HG02678 (cell line): Measurements from ENCODE around the gene TENM3.

Experiments
- ATAC-seq: cut with Tn5 transposase; IDR thresholded peaks from one replicate; pipeline ENCODE4 v1.9.1; 2021; ENCODE audit warnings: mild to moderate bottlenecking, moderate library complexity; ENCODE audit not compliant: unreplicated experiment

TENM3 gene

GRCh38 chr4:182280436-182281111, 37.4 kb downstream of the TENM3 start:
- ATAC-seq, result no peak

- ATAC-seq, result no peak
Measured at GRCh38 chr4:182286035-182286434, 42.8 kb downstream of the TENM3 start.

GRCh38 chr4:182286931-182287330, 43.7 kb downstream of the TENM3 start:
- ATAC-seq, result no peak

GRCh38 chr4:182288534-182288933, 45.3 kb downstream of the TENM3 start:
- ATAC-seq, result no peak

GRCh38 chr4:182289809-182290208, 46.6 kb downstream of the TENM3 start:
- no peak for ATAC-seq

GRCh38 chr4:182291175-182291574, 48.0 kb downstream of the TENM3 start:
- no peak for ATAC-seq

- no peak for ATAC-seq
Measured at GRCh38 chr4:182291597-182292270, 48.5 kb downstream of the TENM3 start.

- ATAC-seq, result no peak
Measured at GRCh38 chr4:182292612-182293011, 49.4 kb downstream of the TENM3 start.

- ATAC-seq, result no peak
Measured at GRCh38 chr4:182293691-182294255, 50.6 kb downstream of the TENM3 start.

GRCh38 chr4:182294451-182294850, 51.2 kb downstream of the TENM3 start:
- ATAC-seq, result no peak

- ATAC-seq, result no peak
Measured at GRCh38 chr4:182297659-182298058, 54.5 kb downstream of the TENM3 start.

GRCh38 chr4:182301736-182302135, 58.5 kb downstream of the TENM3 start:
- ATAC-seq, result no peak

GRCh38 chr4:182303847-182304246, 60.6 kb downstream of the TENM3 start:
- no peak for ATAC-seq

GRCh38 chr4:182306792-182307507, 63.7 kb downstream of the TENM3 start:
- ATAC-seq, result no peak

- no peak for ATAC-seq
Measured at GRCh38 chr4:182307746-182308145, 64.5 kb downstream of the TENM3 start.

GRCh38 chr4:182309877-182310276, 66.7 kb downstream of the TENM3 start:
- ATAC-seq, result no peak

- ATAC-seq, result no peak
Measured at GRCh38 chr4:182310316-182310715, 67.1 kb downstream of the TENM3 start.

- ATAC-seq, result no peak
Measured at GRCh38 chr4:182310962-182311361, 67.8 kb downstream of the TENM3 start.

- no peak for ATAC-seq
Measured at GRCh38 chr4:182314537-182314936, 71.3 kb downstream of the TENM3 start.

GRCh38 chr4:182318256-182318655, 75.1 kb downstream of the TENM3 start:
- no peak for ATAC-seq

- no peak for ATAC-seq
Measured at GRCh38 chr4:182320092-182320491, 76.9 kb downstream of the TENM3 start.

- no peak for ATAC-seq
Measured at GRCh38 chr4:182320580-182320979, 77.4 kb downstream of the TENM3 start.
